ENCODE results near the gene ZCCHC14.

DNA sequence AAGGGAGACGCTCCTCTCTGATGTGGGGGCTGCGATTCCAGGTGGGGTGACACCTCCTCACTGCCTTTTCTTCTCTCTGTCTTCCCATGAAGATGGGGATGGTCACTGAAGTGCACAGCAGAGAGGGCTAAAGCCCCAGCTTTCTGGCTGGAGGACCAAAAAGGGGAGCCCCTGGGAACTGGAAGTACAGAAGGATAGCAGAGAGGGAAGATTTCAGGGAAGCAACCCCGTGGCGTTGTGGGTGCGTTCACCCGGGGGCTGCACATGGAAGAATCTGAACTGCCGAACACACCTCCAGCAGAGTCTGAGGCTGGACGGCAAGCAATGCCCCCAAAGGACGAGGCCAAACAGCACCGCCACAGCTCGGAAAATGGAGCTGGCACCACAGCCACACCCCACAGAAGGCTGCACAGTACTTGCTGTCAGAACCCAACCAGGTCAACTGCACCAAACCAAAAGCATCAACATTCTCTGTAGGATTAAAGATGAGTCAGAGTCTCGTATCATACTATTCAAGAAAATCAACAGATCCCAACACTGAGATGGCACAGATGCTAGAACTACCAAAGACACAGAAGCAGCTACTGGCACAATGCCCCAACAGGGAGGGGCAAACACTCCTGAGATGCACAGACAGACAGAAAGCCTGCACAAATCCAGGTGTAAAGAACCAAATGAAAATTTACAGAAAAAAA, 50.8 kb downstream of the ZCCHC14 start:
- TF ChIP-seq, protein P1, sequence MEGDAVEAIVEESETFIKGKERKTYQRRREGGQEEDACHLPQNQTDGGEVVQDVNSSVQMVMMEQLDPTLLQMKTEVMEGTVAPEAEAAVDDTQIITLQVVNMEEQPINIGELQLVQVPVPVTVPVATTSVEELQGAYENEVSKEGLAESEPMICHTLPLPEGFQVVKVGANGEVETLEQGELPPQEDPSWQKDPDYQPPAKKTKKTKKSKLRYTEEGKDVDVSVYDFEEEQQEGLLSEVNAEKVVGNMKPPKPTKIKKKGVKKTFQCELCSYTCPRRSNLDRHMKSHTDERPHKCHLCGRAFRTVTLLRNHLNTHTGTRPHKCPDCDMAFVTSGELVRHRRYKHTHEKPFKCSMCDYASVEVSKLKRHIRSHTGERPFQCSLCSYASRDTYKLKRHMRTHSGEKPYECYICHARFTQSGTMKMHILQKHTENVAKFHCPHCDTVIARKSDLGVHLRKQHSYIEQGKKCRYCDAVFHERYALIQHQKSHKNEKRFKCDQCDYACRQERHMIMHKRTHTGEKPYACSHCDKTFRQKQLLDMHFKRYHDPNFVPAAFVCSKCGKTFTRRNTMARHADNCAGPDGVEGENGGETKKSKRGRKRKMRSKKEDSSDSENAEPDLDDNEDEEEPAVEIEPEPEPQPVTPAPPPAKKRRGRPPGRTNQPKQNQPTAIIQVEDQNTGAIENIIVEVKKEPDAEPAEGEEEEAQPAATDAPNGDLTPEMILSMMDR (conservative IDR thresholded peaks at IDR 0.05): no peak
- no peak for TF ChIP-seq ZFX (IDR thresholded peaks at IDR 0.05)
